Endothelial cell of umbilical vein (primary cell): Measurements from ENCODE around the gene EIF3A. TPM values are rescaled to one million over a fixed set of nuclear protein-coding genes. Genes with fewer than 3 reads are reported as not detected.

Experiments used
- BruUV-seq: library from RNA; stranded (reverse); fragments of 400-500 nt; replicated peaks from 2 replicates; lab custom pipeline; 2021; lab: Mats Ljungman, UMichigan
- CTCF ChIA-PET: fragments of 300-600, 350-600 bp; sonication (Branson Sonifier 250); formaldehyde crosslinking; loops from one replicate; lab custom pipeline; 2021; ENCODE audit warnings: antibody characterized with exemption, inconsistent platforms; lab: Charles Lee
- POLR2A ChIA-PET: fragments of 300-600, 350-600 bp; sonication (Branson Sonifier 250); formaldehyde crosslinking; loops from one replicate; lab custom pipeline; 2021; ENCODE audit warnings: antibody characterized with exemption, inconsistent platforms; lab: Charles Lee
- DNase-seq: peaks from one replicate; pipeline ENCODE4 v3.0.0-alpha.2; 2011; ENCODE audit warnings: low read depth, low spot score
- FAIRE-seq: peaks from 2 replicates; lab custom pipeline; 2011; peaks lifted over from hg19 to GRCh38; lab: Jason Lieb, UNC
- H2AFZ ChIP-seq: 2 replicates; pipeline ENCODE4 v1.6.0; 2012; ENCODE audit warnings: low read depth, low read length, control low read depth, inconsistent platforms
- H3K27ac ChIP-seq: 2 replicates; pipeline ENCODE4 v1.5.1; 2011; ENCODE audit warnings: low read depth, mild to moderate bottlenecking, control low read depth, low read length, moderate library complexity; ENCODE audit not compliant: insufficient read depth
- H3K27me3 ChIP-seq, 2 experiments: 2 replicates each; pipeline versions ENCODE4 v1.6.0 to v1.6.1; 2011; ENCODE audit warnings: low read length in 2 of 2, mixed read lengths in 1 of 2; ENCODE audit not compliant: control insufficient read depth in 2 of 2, insufficient read depth in 2 of 2
- H3K36me3 ChIP-seq, 2 experiments: 2 replicates in 1 of 2; 3 replicates in 1 of 2; pipeline ENCODE4 v1.5.1; 2011; ENCODE audit warnings: low read length in 2 of 2, mild to moderate bottlenecking in 1 of 2, moderate library complexity in 1 of 2; ENCODE audit not compliant: control insufficient read depth in 2 of 2, insufficient read depth in 2 of 2; ENCODE audit errors: extremely low read depth in 1 of 2
- H3K4me1 ChIP-seq: 3 replicates; pipeline ENCODE4 v1.5.1; 2011; ENCODE audit warnings: mild to moderate bottlenecking, low read length; ENCODE audit not compliant: control insufficient read depth, insufficient read depth; ENCODE audit errors: extremely low read depth
- H3K4me2 ChIP-seq: 2 replicates; pipeline ENCODE4 v1.6.1; 2011; ENCODE audit warnings: low read length, control low read depth, mixed read lengths; ENCODE audit not compliant: insufficient read depth
- H3K4me3 ChIP-seq, 3 experiments: fragments of 200-600 bp in 1 of 3; sonication (generic), shearing (Covaris generic) in 1 of 3; replicated peaks in 1 of 3; 2 replicates each; pipeline ENCODE4 v1.5.1; 2011 to 2016; ENCODE audit warnings: control low read depth in 3 of 3, low read length in 3 of 3, mild to moderate bottlenecking in 2 of 3, inconsistent platforms in 1 of 3, low read depth in 1 of 3, moderate library complexity in 1 of 3; ENCODE audit not compliant: insufficient read depth in 1 of 3
- H3K79me2 ChIP-seq: 2 replicates; pipeline ENCODE4 v1.6.0; 2012; ENCODE audit warnings: low read length, inconsistent platforms; ENCODE audit not compliant: control insufficient read depth, insufficient read depth
- H3K9ac ChIP-seq: replicated peaks from 2 replicates; pipeline ENCODE3; 2011; ENCODE audit warnings: low read length, control low read depth; ENCODE audit not compliant: insufficient read depth; ENCODE audit errors: extremely low read depth
- H3K9me1 ChIP-seq: replicated peaks from 3 replicates; pipeline ENCODE4 v1.6.0; 2011; ENCODE audit warnings: mild to moderate bottlenecking, low read length; ENCODE audit not compliant: control insufficient read depth, insufficient read depth; ENCODE audit errors: extremely low read depth
- H3K9me3 ChIP-seq: replicated peaks from 2 replicates; pipeline ENCODE4 v1.5.1; 2012; ENCODE audit warnings: low read length, inconsistent platforms; ENCODE audit not compliant: control insufficient read depth, insufficient read depth
- H4K20me1 ChIP-seq: replicated peaks from 2 replicates; pipeline ENCODE3; 2011; ENCODE audit warnings: mild to moderate bottlenecking, low read length; ENCODE audit not compliant: control insufficient read depth, insufficient read depth; ENCODE audit errors: extremely low read depth
- EZH2 ChIP-seq: IDR thresholded peaks from 2 replicates; pipeline ENCODE4 v1.6.1; 2012; ENCODE audit warnings: borderline replicate concordance, low read depth, mild to moderate bottlenecking, moderate library complexity, low read length, inconsistent platforms; ENCODE audit not compliant: severe bottlenecking
- JUN ChIP-seq: IDR thresholded peaks from 2 replicates; pipeline ENCODE4 v1.6.1; 2011; ENCODE audit warnings: borderline replicate concordance, low read depth; ENCODE audit not compliant: insufficient read length, insufficient read depth
- MYC ChIP-seq: IDR thresholded peaks from one replicate; pipeline ENCODE4 v1.6.1; 2011; ENCODE audit warnings: mild to moderate bottlenecking, low read depth, low read length
- POLR2A ChIP-seq: IDR thresholded peaks from 2 replicates; pipeline ENCODE4 v1.6.1; 2012; ENCODE audit warnings: low read depth, mild to moderate bottlenecking, control low read depth, low read length
- POLR2AphosphoS5 ChIP-seq: IDR thresholded peaks from 2 replicates; pipeline ENCODE4 v1.6.1; 2012; ENCODE audit warnings: low read depth, mild to moderate bottlenecking, control low read depth, low read length, moderate library complexity; ENCODE audit not compliant: insufficient read depth
- dilution Hi-C: fragments of 300-500 bp; cut with MboI; formaldehyde crosslinking; loops from one replicate; pipeline ENCODE4 v1.15.0; 2019; ENCODE audit warnings: low sequenced_read_pairs; ENCODE audit not compliant: extremely low pct_ligation_motif_present
- intact Hi-C: fragments of 100-400 bp; cut with micrococcal nuclease; formaldehyde crosslinking; loops from one replicate; pipeline ENCODE4 v1.10.0; 2022
- polyA plus RNA-seq, 4 experiments: library from polyadenylated mRNA; depleted of rRNA in 3 of 4; stranded (reverse) in 3 of 4; unstranded in 1 of 4; fragments of >200 nt; gene quantifications; 2 replicates each; pipeline versions ENCODE4 v1.2.1 to v1.2.3, GENCODE V29; 2011 to 2012; ENCODE audit warnings: missing spikeins in 1 of 4
- total RNA-seq: library from RNA; stranded (reverse); gene quantifications from 2 replicates; pipeline ENCODE4 v1.2.3, GENCODE V29; 2021
- TF ChIP-seq, protein P1 (sequence below): IDR thresholded peaks from 2 replicates; pipeline ENCODE4 v1.6.1; 2011; ENCODE audit not compliant: insufficient read depth, insufficient read length
- TF ChIP-seq, protein P2 (sequence below), 2 donors: IDR thresholded peaks; 1 replicate in 1 of 2; 2 replicates in 1 of 2; pipeline ENCODE4 v1.5.1; 2011; ENCODE audit warnings: low read length in 2 of 2, mild to moderate bottlenecking in 2 of 2, moderate library complexity in 2 of 2, control low read depth in 1 of 2, inconsistent platforms in 1 of 2, low read depth in 1 of 2; ENCODE audit not compliant: insufficient read depth in 1 of 2; ENCODE audit errors: extremely low read depth in 1 of 2

EIF3A gene
- total and polyA plus RNA-seq, 2 donors (not counting 3 experiments of a cell fraction or from before 2014, with no cell fraction given): 27.6 to 159 TPM

DNA sequence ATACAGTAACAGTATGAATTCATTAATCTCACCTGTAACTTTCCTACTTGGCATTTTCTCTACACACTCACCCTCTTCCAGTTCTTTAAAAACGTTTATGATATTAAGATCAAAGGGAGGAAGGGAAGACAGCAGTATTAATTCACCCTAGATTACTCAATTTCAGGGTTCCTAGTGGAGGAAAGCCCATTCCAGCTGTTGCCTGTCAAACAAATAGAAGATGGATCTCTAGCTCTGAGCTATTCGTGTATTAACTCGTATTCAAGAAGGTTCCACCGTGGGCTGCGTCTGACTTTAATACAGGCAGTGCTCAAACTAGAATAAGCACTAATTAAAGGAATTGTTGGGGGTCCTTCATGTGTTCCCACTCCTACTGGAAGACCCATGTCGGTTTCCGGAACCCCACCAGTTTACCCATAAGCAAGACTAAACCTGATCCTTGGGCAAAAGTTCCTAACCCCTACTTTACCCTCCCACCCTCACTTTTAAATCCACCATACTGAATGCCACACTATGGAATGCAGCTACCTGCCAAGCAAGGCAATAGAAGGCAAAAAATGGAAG is 49.0 kb downstream of the EIF3A start:
- H3K4me2 ChIP-seq: peak overlapping the region; percentile 43
- no peak overlapping the region for H3K27ac ChIP-seq
- H3K9me1 ChIP-seq: no peaks in the 10 kb centered on the region
- peaks cover 8% of the 10 kb centered on the region for H3K4me1 ChIP-seq
- no peak overlapping the region for H2AFZ ChIP-seq
- H3K27me3 ChIP-seq: no peaks in the 10 kb centered on the region
- intact Hi-C loops (no loop called here), dilution Hi-C loops (no loop called here)
- POLR2A ChIA-PET: no interaction called here
- no peak overlapping the region for H3K9ac ChIP-seq
- no TSS peak for BruUV-seq
- DNase-seq (no peak), FAIRE-seq (no peak)
- no peaks in the 10 kb centered on the region for H3K79me2 ChIP-seq
- H3K36me3 ChIP-seq: peaks cover 8 to 10% of the 10 kb centered on the region in 2 experiments
- no peaks in the 10 kb centered on the region for H3K9me3 ChIP-seq
- TF ChIP-seq EZH2 (no peak), JUN (no peak)
- CTCF ChIA-PET: interaction anchor here (1.3 to 1.7 kb wide), 2 partner anchors 25 to 463 kb away, joined by 3 to 7 read pairs; no protein-coding TSS in a partner anchor
- H3K4me3 ChIP-seq: no peak overlapping the region
- H4K20me1 ChIP-seq: peaks cover 3% of the 10 kb centered on the region

GRCh38 chr10:119030421-119031250 is 50.0 kb downstream of the EIF3A start:
- Histone ChIP-seq H3K4me2 (peak overlapping the region; percentile 43), H3K79me2 (no peaks in the 10 kb centered on the region), H3K4me3 (peak overlapping the region in 2 of 3 experiments; percentile 16 to 30), H3K36me3 (peaks cover 2 to 8% of the 10 kb centered on the region in 2 experiments), H2AFZ (no peak overlapping the region), H4K20me1 (peaks cover 3% of the 10 kb centered on the region), H3K4me1 (peaks cover 8% of the 10 kb centered on the region), H3K9me1 (no peaks in the 10 kb centered on the region), H3K27me3 (no peaks in the 10 kb centered on the region), H3K9me3 (no peaks in the 10 kb centered on the region), H3K9ac (no peak overlapping the region), H3K27ac (no peak overlapping the region)
- FAIRE-seq: peak; percentile 65
- intact Hi-C loops (no loop called here), dilution Hi-C loops (no loop called here)
- peak; percentile 51 for DNase-seq
- ChIA-PET POLR2A (interaction anchor here (0.6 kb wide), 1 partner anchor 48 kb away, joined by 3 read pairs; no protein-coding TSS in a partner anchor), CTCF (interaction anchor here (1.1 to 1.7 kb wide), 2 partner anchors 277 to 462 kb away, joined by 3 to 7 read pairs; no protein-coding TSS in a partner anchor)
- no TSS peak for BruUV-seq
- TF ChIP-seq, protein P1, sequence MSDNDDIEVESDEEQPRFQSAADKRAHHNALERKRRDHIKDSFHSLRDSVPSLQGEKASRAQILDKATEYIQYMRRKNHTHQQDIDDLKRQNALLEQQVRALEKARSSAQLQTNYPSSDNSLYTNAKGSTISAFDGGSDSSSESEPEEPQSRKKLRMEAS: no peak
- TF ChIP-seq POLR2AphosphoS5 (peak; percentile 56), MYC (no peak), POLR2A (no peak)
- TF ChIP-seq, protein P2, sequence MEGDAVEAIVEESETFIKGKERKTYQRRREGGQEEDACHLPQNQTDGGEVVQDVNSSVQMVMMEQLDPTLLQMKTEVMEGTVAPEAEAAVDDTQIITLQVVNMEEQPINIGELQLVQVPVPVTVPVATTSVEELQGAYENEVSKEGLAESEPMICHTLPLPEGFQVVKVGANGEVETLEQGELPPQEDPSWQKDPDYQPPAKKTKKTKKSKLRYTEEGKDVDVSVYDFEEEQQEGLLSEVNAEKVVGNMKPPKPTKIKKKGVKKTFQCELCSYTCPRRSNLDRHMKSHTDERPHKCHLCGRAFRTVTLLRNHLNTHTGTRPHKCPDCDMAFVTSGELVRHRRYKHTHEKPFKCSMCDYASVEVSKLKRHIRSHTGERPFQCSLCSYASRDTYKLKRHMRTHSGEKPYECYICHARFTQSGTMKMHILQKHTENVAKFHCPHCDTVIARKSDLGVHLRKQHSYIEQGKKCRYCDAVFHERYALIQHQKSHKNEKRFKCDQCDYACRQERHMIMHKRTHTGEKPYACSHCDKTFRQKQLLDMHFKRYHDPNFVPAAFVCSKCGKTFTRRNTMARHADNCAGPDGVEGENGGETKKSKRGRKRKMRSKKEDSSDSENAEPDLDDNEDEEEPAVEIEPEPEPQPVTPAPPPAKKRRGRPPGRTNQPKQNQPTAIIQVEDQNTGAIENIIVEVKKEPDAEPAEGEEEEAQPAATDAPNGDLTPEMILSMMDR (IDR thresholded peaks at IDR 0.05; ENCODE audit: extremely low read depth in 1 of 2, insufficient read depth in 1 of 2, low read depth in 1 of 2, low read length in 2 of 2): no peak
